ENCODE results near the gene AANAT. TPM values are rescaled to one million over a fixed set of nuclear protein-coding genes. Genes with fewer than 3 reads are reported as not detected.
A peak's percentile ranks its signal among the peaks of the same experiment; 100 is the strongest.

The AANAT gene
- total RNA-seq, 4 donors from 2014 or later, result not detected

DNA sequence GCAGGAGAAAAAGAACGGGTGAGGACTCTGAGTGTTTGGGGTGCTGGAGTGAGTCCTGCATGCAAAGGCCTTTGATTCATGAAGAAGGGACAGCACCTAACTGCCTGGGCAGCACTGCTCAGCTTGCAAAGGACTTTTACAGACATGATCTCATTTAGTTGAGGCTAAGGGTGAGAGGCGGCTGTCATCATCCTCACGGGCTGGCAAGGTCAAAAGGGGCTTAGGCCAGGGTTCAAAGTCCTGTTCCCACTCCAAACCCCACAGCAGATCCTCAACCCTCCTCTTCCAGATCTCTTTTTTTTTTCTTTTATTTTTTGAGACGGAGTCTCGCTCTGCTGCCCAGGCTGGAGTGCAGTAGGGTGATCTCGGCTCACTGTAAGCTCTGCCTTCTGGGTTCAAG lies 29.1 kb downstream of the AANAT start:
- Histone ChIP-seq H3K4me1 (peaks cover 19 to 65% (median 47%) of the 10 kb centered on the region in 4 donors), H3K4me3 (no peak overlapping the region), H3K9me3 (no peaks in the 10 kb centered on the region), H3K27ac (peak overlapping the region in 1 of 4 donors; percentile 87), H3K36me3 (no peaks in the 10 kb centered on the region), H3K27me3 (no peaks in the 10 kb centered on the region)
- WGBS, 2 donors (ENCODE audit: low coverage in 1 of 2), result 60 to 90% methylated on average over 2 to 6 of the region's 6 CpGs
- TF ChIP-seq POLR2A (IDR thresholded peaks at IDR 0.05) (no peak), EP300 (IDR thresholded peaks at IDR 0.05; ENCODE audit: low read depth) (no peak), CTCF (IDR thresholded peaks at IDR 0.05) (no peak), POLR2AphosphoS5 (IDR thresholded peaks at IDR 0.05) (no peak)
- in situ Hi-C loops (cut with MboI; ENCODE audit: low pct_ligation_motif_present in 1 of 4, low pct_unique_long_range_greater_than_20kb in 1 of 4, low sequenced_read_pairs in 3 of 4) (no loop called here), intact Hi-C loops (cut with DNase I; ENCODE audit: low total_unique reads) (no loop called here)
- no peak for DNase-seq

DNA sequence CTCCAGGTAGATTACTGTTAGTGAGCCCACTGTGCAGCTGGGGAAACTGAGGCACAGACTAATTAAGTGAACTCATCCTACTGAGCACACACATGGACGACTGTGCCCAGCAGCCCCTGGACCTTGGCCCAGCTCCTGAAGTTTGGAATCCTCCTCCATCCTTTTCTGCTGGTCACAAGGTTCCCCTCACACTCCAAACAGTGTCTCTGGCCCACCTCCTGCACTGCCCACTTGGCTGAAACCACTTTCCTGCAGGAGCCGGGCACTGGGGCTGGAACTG lies 30.2 kb downstream of the AANAT start:
- in situ Hi-C loops (cut with MboI; ENCODE audit: low pct_ligation_motif_present in 1 of 4, low pct_unique_long_range_greater_than_20kb in 1 of 4, low sequenced_read_pairs in 3 of 4) (no loop called here), intact Hi-C loops (cut with DNase I; ENCODE audit: low total_unique reads) (no loop called here)
- peaks cover 24 to 61% (median 41%) of the 10 kb centered on the region in 4 donors for H3K4me1 ChIP-seq
- no peaks in the 10 kb centered on the region for H3K36me3 ChIP-seq
- TF ChIP-seq POLR2A (IDR thresholded peaks at IDR 0.05), result no peak
- WGBS, 2 donors (ENCODE audit: low coverage in 1 of 2), result 58% methylated on average over 2 of the region's 2 CpGs; no CpG with 5 or more reads in 1 of the 2 donors
- no peaks in the 10 kb centered on the region for H3K9me3 ChIP-seq
- peak overlapping the region in 1 of 4 donors; percentile 6 for H3K4me3 ChIP-seq
- H3K27me3 ChIP-seq, result no peaks in the 10 kb centered on the region
- DNase-seq, result no peak
- H3K27ac ChIP-seq, result peak overlapping the region; percentile 80 to 87 (median 85)

DNA sequence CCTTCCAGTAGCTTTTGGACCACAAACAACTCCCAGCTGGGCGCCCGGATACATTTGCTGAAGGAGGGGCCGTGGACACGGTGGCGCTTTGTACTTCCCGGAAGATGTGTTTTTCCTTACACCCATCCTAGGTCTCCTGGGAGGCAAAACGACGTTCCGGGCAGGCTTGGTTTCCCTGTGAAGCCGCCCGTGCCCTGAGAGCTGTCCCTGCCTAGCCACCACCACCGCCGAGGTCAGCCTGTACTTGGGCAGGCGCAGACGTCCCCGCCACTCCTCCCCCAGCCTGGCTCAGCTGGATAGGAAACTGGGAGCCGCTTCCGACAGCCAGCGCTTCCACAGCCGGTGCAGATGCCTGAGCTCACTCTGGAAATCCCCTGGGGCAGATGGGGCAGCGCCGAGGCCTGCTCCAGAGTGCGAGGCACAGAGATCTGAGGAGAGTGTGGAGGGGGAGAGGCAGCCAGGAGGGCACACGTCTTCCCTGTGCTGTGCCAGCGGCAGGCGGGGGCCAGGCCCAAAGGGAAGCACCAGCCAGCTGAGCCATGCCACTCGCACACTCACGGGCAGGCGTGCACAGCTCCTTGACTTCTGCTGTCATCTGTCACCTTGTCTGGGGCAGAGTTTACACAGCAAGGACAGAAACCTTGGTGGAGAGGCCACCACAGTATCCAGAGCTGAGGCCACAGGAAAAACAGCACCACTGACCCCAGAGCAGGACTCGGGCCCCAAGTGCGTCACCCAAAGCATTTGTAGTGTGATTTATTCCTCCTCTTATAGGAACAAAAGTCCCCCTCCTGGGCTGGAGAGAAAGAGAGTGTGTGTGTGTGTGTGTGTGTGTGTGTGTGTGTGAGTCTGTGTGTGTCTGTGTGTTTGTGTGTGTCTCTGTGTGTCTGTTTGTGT lies 30.8 kb downstream of the AANAT start:
- H3K9me3 ChIP-seq, result no peaks in the 10 kb centered on the region
- H3K27me3 ChIP-seq, result no peaks in the 10 kb centered on the region
- DNase-seq, result peak; percentile 60
- H3K27ac ChIP-seq, result peak overlapping the region; percentile 80 to 87 (median 85)
- in situ Hi-C loops (cut with MboI; ENCODE audit: low pct_ligation_motif_present in 1 of 4, low pct_unique_long_range_greater_than_20kb in 1 of 4, low sequenced_read_pairs in 3 of 4), result no loop called here
- no peaks in the 10 kb centered on the region for H3K36me3 ChIP-seq
- TF ChIP-seq CTCF (IDR thresholded peaks at IDR 0.05) (no peak), POLR2A (IDR thresholded peaks at IDR 0.05) (peak; percentile 35), POLR2AphosphoS5 (IDR thresholded peaks at IDR 0.05) (peak in 2 of 3 donors; percentile 15 to 21), EP300 (IDR thresholded peaks at IDR 0.05; ENCODE audit: low read depth) (no peak)
- H3K4me1 ChIP-seq, result peaks cover 18 to 55% (median 35%) of the 10 kb centered on the region in 4 donors
- intact Hi-C loops (cut with DNase I; ENCODE audit: low total_unique reads), result no loop called here
- 38% methylated on average over 31 of the region's 31 CpGs; no CpG with 5 or more reads in 1 of the 2 donors for WGBS, 2 donors (ENCODE audit: low coverage in 1 of 2)
- peak overlapping the region in 2 of 4 donors; percentile 6 to 20 for H3K4me3 ChIP-seq

GRCh38 chr17:76498876-76499251 lies 31.5 kb downstream of the AANAT start:
- no peak for TF ChIP-seq EP300 (IDR thresholded peaks at IDR 0.05; ENCODE audit: low read depth)
- TF ChIP-seq CTCF (IDR thresholded peaks at IDR 0.05), result peak in 1 of 5 experiments; percentile 17
- Histone ChIP-seq H3K36me3 (no peaks in the 10 kb centered on the region), H3K4me3 (peak overlapping the region in 1 of 4 donors; percentile 69), H3K4me1 (peaks cover 15 to 49% (median 29%) of the 10 kb centered on the region in 4 donors), H3K27me3 (no peaks in the 10 kb centered on the region), H3K9me3 (no peaks in the 10 kb centered on the region), H3K27ac (peak overlapping the region; percentile 80 to 87 (median 85))
- no peak for DNase-seq
- intact Hi-C loops (cut with DNase I; ENCODE audit: low total_unique reads) (no loop called here), in situ Hi-C loops (cut with MboI; ENCODE audit: low pct_ligation_motif_present in 1 of 4, low pct_unique_long_range_greater_than_20kb in 1 of 4, low sequenced_read_pairs in 3 of 4) (no loop called here)
- WGBS, 2 donors (ENCODE audit: low coverage in 1 of 2), result 61% methylated on average over 4 of the region's 4 CpGs; no CpG with 5 or more reads in 1 of the 2 donors

All from transverse colon (tissue), 4 donors.